NCI-H524 (cell line): ENCODE measurements around the gene HMGN4.

ENCODE experiments used
- DNase-seq, 2 experiments: peaks; one replicate each; lab custom pipeline; 2025; lab: John Stamatoyannopoulos, UW

HMGN4 gene

GRCh38 chr6:26578279-26578678 lies 40.1 kb downstream of the HMGN4 start:
- DNase-seq = no peak

DNA sequence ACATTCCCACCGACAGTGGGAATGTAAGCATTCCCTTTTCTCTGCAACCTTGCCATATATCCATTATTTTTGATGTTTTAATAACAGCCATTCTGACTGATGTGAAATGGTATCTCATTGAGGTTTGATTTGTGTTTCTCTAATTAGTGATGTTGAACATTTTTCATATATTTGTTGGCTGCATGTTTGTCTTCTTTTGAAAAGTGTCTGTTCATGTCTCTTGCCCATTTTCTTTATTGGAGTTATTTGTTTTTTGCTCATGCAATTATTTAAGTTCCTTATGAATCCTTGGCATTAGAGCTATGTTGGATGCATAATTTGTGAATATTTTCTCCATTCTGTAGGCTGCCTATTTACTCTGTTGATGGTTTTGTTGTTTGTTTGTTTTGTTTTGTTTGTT lies 40.6 kb downstream of the HMGN4 start:
- DNase-seq = no peak

GRCh38 chr6:26581164-26581915 lies 43.2 kb downstream of the HMGN4 start:
- DNase-seq = no peak

DNA sequence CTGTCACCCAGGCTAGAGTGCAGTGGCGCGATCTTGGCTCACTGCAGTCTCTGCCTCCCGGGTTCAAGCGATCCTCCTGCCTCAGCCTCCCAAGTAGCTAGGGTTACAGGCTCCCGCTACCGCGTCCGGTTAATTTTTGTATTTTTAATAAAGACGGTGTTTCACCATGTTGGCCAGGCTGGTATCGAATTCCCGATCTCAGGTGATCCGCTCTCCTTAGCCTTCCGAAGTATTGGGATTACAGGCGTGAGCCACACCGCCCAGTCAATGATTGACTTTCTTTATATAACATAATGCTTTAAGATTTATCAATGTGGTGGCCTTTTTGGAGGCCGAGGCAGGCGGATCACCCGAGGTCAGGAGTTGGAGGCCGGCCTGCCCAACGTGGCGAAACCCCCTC lies 50.8 kb downstream of the HMGN4 start:
- DNase-seq = no peak

- DNase-seq = peak; percentile 14 to 50
These were observed 54.5 kb downstream of the HMGN4 start for GRCh38 chr6:26592649-26593048.

DNA sequence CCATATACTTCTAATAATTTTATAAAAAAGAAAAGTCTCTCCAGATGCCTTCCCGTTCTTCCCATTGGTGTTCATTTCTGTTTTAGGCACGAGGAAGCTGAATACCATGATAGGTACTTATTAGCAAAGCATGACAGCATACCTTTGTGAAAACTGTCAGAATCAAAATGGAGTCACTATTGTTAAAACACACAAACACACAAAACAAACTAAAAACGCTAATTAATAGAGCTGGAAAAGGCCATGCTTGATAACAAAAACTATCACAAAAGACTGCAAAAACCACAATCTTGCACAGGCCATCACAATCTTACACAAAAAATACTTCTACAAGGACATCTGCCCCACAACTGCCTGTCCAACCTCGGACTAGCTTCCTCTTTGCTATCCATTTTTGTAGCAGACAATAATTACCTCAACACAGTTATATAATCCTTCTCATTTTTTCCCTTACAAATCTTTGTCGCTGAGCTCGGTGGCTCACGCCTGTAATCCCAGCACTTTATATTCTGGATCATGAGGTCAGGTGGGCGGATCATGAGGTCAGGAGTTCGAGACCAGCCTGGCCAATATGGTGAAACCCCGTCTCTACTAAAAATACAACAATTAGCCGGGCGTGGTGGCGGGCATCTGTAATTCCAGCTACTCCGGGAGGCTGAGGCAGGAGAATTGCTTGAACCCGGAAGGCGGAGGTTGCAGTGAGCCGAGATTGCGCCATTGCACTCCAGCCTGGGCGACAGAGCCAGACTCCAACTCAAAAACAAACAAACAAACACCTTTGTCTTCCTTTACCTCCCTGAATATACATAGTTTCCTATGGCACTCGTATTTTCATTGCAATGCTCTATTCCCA lies 55.3 kb downstream of the HMGN4 start:
- no peak for DNase-seq

GRCh38 chr6:26594131-26594498 lies 55.9 kb downstream of the HMGN4 start:
- no peak for DNase-seq

DNA sequence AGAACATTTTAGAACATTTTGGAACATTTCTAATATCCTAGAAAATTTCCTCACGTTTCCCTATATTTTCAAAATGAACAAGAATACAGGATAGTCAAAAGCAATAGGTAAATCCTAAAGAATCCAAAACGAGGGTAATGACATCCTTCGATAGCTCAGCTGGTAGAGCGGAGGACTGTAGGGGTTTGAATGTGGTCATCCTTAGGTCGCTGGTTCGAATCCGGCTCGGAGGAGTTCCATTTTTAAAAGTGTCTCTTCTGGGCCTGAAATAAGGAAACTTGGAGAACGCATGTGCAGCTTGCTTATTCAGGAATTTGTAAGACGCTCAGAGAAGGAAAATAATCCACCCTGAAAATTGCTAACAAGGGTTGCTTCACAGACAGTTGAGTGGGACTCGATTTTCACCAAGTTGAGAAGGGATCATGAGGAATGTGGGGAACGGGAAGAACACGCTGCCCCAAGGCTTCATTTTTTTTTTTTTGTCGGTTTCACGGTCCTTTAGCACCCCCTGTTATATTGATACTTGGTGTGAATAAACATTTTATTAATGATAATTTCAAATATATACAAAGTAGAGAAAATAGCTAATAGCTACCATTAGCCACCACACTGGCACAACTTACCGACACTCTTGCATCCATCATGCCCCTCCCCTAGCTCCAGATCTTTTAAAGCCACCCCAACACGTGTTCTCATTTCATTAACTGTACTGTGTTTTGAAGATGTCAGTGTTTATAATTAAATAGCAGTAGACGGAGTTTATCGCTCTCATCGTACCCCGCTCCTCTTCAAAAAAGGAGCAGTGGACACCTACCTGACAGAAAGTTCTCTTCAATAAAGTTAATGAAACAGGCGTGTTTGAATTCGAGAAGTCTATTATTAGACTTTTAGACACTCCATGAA lies 56.8 kb downstream of the HMGN4 start:
- DNase-seq = peak; percentile 10 to 57

- DNase-seq = peak; percentile 90 to 94
These were observed 57.6 kb downstream of the HMGN4 start for GRCh38 chr6:26595669-26596269.
